ENCODE measurements around the gene LYAR.

LYAR gene, protein sequence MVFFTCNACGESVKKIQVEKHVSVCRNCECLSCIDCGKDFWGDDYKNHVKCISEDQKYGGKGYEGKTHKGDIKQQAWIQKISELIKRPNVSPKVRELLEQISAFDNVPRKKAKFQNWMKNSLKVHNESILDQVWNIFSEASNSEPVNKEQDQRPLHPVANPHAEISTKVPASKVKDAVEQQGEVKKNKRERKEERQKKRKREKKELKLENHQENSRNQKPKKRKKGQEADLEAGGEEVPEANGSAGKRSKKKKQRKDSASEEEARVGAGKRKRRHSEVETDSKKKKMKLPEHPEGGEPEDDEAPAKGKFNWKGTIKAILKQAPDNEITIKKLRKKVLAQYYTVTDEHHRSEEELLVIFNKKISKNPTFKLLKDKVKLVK

DNA sequence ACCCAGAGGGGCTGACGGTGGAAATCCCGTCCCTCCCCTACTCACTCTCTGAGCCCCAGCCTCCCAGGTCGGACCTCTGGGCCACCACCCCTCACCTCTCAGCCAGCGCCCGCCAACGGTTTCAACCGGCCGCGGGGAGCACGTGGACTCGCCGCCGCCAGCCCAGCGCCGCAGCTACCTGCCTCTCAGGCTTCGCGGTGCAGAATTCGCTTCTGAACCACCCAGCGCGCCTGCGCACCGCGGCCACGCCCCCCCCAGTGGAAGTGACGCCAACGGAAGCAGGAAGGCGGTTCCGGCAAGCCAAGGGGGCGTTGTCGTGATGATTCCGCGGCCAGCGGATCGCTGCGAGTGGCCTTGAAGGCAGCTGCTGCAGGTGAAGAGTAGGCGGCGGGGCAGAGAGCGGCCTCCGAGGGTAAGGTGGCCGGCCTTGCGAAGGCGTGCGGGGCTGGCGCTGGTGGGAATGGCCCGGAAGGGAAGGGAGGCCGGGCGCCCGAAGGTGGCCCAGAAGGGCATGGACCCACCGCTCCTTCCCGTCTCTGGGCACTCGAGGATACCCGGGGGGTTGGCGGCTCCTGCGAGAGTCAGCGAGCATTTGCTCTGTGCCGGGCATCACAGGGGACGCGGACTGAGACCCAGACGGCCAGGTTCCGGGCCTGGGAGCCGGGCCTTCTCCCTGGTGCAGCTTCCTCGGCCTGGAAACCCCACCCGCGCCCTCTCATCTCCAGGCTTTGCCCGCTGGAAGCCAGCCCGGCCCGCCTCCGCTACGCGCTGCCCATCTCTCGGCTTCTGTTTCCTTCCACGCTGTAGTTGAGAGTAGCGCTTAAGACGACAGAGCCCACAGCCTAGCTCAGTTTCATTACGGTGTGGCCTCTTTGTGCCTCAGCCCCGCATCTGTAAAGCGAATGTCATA lies at the start of gene LYAR, which contains the start of gene ZBTB49:
LYAR (minus strand) TSS at position 214 of the 910 bp plus-strand sequence. CDS start 6,412 bp downstream, outside the sequence.
ZBTB49 (plus strand) TSS at position 311 of the 910 bp plus-strand sequence. CDS start 9,695 bp downstream, outside the sequence.
- DNase-seq = peak; percentile 95 to 96

DNA sequence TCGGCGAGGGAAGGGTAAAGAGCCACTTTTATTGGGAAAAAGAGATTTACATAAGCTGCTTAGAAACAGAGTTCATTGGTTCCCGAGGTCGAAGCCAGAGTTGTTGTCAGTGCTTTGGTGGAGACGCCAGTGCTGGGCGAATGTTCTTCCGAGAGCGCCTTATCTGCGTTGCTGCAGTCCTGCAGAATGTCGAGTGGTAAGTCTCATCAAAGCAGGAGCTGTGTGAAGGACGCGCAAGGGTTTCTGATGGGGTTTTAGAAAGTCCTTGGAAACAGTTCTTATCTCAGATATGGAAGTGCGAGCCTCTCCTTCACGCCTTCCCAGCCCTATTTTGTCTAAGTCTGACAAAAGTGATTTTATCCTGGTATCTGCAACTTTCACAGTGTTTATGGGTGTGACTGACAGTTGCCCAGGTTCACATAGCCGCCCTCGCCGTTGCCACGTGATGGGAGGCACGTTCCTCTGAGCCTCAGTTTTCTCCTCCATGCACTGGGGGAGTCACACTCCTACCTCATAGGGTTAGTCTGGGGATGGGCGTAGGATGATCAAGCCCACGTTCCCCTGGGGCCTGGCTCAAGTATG lies 49.6 kb upstream of the LYAR start:
- no peak for DNase-seq

DNA sequence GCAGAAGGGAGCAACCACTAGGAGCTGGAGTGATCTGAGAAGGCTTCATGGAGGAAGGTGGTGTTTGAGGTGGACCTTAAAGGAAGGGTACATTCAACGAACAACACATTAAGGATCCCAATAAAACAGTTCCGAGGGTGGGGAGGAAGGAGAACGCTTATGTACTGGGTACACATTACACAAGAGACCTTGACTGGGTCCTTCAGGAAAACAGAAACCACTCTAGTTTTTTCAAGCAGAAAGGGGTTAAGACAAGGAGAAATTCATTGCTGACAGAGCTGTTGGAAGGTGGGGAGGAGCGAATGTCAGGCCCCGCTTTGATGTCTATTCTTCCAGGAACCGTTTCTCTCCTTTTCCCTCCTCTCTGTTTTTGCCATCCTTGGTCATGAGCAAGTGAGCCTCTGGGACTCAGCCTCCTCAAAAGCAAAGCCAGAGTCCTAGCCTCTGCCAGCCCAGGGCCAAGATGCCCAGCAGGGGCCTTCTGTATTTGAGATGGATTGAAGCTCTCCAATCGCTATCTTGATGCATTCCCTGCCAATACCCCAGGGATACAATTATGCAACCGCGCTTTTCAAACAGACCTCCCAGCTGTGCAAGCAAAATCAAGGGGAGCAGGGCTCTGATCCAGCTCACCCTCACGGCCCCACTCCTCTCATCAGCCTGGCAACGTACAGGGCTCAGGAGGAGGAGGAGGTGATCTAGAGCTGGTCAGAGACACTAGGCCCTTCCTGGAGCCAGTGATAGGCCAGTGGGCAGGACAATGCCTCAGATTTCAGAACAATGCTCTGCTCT lies 48.5 kb upstream of the LYAR start:
- DNase-seq = no peak

DNA sequence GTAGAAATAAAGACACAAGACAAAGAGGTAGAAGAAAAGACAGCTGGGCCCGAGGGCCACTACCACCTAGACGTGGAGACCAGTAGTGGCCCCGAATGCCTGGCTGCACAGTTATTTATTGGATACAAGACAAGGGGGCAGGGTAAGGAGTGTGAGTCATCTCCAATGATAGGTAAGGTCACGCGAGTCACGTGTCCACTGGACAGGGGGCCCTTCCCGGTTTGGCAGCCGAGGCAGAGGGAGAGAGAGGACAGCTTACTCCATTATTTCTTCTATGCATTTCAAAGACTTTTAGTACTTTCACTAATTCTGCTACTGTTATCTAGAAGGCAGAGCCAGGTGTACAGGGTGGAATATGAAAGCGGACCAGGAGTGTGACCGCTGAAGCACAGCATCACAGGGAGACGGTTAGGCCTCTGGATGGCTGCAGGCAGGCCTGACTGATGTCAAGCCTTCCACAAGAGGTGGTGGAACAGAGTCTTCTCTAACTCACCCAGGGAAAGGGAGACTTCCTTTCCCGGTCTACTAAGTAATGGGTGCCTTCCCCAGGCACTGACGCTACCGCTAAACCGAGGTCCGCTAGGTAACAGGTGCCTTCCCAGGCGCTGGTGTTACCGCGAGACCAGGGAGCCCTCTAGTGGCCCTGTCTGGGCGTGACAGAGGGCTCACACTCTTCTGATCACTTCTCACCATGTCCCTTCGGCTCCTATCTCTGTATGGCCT lies 45.0 kb upstream of the LYAR start:
- DNase-seq = peak; percentile 67 to 69

DNA sequence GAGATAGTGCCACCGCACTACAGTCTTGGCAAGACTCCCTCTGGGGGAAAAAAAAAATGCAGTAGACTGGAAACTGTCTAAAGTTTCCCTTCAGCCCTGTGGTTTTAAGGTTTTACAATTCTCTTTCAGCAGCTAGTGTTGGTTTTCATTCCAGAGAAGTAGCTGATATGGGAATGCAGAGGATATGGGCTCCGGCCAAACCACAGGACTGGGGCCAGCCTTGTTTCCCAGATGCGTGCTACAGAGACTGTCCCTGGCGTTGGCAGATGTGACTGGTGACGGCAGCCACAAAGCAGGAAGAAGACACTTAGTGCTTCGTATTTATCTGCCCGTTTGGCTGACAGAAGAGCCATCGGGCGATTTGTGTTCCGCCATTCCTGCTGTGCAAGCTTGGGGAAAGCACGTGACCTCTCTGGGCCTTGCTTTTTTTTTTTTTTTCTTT lies 43.3 kb upstream of the LYAR start:
- DNase-seq = no peak

DNA sequence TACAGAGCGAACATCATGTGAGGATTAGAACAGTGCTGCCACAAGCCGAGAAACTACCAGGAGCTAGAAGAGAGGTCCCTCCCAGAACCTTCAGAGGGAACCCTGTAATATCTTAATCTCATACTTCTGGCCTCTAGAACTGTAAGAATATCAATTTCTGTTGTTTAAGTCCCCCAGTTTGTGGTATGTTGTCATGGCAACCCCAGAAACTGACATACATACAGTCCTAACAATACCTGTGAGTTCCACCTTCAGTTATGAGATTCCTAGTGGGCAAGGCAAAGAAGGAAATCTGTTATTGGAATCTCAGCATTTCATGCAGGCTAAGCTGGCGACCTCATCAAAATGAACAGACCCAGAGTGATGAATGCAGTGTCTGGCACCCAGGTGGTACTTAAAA lies 42.6 kb upstream of the LYAR start:
- DNase-seq = no peak

DNA sequence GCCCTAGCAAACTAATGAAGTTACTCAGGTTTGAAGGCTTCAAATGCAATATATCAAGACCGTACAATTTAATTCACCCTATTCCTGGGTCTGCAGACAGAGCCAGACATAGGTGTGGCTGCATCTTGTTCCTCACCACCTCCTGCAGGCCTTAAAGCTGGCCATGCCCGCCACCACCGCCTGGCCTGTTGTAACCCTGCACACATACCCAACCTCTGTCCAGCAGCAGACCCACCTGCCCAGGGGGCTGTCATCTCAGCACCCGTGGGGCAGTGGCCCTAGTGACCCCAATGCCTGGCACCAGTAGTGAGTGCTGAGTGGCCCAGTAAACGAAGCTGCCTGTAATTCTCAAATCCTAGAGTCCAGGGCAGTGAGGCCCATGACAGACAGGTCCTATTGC lies 40.8 kb upstream of the LYAR start:
- DNase-seq = no peak

DNA sequence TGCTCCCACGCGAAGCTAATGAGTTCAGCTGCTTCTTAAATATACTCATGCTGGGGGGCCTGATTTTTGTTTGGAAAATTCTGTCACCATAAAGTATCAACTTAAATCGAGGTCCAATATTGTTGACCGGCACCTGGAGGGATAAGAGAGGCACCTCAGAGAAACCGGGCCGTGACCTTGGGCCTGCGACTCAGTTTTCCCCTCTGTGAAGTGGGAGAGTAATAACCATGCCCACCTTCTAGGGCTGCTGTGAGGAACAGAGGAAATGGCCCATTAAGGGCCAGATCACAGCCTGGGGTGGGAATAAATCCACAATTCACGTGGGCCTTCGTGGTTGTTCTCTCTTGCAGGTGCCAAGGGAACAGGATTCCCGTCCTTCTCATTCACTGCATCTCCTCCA lies 39.5 kb upstream of the LYAR start:
- no peak for DNase-seq

DNA sequence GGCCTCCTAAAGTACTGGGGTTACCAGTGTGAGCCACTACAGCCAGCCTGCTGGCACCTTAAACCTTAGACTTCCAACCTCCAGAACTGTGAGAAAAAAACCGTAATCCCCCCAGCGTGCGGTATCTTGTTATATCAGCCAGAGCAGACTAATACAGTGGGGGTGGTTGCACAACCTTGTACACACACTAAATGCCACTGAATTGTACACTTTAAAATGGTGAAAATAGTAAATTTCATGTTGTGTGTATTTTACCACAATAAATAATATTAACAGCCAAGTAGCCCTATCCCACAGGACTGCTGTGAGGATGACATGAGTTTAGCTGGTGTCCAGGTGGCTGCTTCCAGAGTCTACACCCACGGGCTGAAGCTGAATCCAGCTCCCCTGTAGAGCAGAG lies 38.9 kb upstream of the LYAR start:
- no peak for DNase-seq

DNA sequence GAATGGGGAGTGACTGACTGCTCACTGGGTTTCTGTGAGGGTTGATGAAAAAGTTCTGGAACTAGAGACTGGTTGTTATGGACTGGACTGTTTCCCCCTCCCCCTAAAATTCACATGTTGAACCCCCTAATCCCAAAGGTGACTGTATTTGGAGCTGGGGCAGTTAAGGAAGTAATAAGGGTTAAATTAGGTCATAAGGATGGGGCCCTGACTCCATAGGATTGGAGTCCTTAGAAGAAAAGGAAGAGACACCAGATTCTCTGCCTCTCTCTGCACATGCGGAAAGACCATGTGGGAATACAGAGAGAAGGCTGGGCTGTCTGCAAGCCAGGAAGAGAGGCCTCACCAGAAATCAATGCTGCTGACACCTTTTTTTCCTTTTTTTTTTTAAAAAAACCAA lies 38.3 kb upstream of the LYAR start:
- no peak for DNase-seq

DNA sequence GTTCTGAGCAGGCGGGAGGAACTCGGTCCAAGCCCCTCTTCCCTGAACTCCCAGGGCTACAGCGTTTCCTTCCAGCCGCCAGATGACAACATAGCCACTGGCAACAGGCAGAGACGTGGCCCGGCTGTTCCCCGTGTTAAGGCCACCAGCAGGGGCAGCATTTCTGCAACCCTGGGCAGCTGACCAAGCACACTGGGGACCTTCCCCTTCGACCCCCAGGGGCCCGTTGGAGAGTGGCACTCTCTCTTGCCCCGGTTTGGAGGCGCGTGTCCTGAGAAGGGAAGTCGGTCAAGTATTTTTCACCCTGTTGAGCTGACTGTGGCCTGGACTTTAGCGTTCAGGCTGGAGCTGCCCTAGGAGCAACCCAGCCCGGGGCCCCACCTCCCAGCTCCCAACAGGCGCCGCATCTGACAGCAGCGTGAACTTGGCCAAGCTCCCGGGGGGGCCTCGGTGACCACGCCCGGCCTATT lies 37.7 kb upstream of the LYAR start:
- no peak for DNase-seq

DNA sequence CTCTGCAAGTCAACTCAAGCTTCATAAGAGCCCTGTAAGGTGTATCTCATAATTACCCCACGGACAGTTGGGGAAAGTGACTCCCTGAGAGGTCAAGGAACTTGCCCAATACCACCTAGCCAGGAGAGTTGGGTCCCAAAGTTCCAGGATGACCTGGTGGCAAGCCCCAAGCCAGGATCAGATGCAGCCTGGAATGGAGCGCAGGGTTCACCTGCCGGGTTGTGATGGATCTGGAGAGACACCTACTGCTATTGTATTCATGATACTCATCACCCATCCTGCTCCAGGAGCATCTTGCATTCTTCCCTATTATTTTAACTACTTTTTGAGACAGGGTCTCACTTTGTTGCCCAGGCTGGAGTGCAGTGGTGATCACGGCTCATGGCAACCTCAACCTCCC lies 36.2 kb upstream of the LYAR start:
- no peak for DNase-seq

DNA sequence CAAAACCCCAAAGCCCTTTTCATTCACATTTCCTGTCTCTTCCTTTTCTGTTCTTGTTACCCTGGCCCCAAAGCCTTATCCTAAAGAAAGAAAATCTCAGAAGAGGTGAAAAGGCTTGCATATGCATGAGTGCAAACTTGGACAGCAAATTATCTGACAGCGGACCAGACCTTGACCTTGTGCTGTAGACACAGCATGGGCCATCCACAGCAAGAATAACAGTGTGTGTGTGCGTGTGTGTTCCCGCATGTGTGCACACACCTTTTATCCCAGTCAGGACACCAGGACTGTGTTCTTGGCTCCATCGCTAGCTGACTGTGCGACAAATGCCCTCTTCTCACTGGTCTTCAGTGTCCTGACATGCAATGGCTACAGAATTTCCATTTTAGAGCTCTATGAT lies 35.4 kb upstream of the LYAR start:
- DNase-seq = no peak

DNA sequence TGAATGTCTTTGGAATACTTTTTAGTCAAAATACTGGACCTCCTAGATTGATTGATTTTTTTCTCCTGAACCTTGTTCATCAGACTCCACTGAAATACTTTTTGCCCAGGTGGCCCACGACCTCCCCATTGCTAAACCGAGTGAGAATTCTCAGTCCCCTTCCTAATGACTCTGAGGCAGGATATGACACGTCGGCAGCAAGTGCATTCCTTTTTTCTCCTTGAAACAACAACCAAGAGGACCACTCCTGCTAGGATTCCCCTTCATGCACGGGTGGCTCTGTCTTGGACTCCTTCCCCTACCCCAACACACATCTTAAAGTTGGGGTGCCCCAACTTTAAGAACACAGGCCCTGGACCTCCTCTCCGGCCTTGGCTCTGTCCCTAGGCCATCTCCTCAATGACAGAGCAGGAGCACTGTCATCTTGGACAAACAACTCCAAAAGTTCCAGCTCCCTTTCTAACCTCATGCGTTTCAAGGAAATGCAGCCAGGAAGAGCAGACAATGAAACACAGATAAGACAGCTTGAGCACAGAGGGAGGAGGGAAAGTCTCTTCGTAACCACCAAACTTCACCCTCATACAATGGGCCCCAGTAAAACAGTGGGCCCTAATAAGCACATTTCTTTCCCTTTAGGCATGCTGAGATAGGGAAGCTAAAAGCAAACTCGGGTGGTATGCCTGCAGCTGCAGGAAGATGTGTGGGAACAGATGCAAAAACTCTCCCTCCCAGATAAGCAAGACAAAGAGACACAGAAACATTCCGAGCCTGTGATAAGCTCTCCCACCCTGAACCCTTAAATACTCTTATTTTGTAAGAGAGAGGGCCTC lies 34.0 kb upstream of the LYAR start:
- DNase-seq = no peak

DNA sequence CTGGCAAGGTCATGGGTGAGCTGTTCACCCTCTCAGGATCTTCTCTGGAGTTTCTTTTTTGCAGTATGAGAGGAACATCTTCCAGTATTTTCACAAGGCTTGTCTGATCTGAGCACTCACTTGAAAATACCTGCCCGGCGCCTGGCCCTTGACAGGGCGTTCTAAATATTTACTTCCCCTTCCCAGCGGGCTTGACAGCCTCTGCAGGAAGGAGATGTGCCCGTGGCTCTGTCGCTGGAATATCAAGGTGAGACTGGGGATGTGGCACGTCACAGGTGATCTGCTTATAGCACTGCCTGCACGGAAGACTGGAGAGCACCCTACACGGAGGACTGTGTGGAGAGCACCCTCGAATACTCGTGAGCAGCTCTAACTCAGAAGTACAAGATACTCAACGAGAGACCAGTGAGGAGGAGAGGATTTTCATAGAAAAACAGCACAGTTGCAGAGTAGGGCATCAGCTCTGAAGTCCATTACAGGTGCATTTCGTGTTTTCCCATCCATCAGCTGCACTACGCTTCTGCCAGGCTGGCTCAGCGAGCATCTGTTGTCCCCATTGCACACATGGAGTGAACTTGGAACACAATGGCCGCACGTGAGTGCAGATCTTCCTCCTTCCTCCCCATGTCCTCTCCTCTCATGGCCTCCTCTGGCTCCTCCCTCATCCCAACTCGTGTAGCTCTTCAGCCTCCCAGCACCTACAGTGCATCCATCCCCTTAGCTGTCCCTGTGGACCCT lies 32.2 kb upstream of the LYAR start:
- no peak for DNase-seq

DNA sequence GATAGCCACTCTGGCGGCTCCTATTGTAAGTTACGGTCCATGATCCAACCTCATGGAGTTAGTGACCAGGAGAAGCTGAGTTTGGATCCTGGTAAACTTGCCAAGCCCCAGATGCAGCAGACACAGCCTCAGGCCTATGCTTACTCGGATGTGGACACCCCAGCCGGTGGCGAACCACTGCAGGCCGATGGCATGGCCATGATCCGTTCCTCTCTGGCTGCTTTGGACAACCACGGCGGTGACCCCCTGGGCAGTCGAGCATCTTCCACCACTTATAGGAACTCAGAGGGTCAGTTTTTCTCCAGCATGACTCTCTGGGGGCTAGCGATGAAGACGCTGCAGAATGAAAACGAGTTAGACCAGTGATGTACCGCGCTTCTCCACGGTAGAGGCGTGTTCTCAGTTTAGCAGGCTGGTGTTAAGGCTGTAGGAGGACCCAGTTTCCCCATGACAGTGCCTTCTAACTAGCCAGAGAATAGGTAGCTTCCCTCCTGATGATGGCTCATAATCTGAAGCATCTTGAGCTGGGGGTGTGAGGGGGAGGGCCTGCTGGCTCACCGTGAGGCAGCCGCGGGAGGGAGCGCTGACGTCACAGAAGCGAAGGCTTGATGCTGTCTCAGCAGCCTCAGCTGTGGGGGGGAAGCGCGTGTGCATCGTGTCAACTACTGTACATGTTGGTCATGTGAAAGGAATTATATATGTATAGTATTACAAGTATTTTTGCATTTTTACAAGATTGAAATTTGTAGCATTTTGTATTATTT lies 31.2 kb upstream of the LYAR start:
- DNase-seq = no peak

DNA sequence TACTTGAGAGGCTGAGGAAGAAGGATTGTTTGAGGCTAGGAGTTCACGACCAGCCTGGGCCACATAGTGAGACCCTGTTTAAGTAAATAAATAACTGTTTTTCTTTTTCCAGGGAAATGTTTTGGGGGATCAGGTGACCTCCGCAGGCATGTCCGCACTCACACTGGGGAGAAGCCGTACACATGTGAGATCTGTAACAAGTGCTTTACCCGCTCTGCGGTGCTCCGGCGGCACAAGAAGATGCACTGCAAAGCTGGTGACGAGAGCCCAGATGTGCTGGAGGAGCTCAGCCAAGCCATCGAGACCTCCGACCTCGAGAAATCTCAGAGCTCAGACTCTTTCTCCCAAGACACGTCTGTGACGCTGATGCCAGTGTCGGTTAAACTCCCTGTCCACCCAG lies 30.6 kb upstream of the LYAR start:
- DNase-seq = no peak

DNA sequence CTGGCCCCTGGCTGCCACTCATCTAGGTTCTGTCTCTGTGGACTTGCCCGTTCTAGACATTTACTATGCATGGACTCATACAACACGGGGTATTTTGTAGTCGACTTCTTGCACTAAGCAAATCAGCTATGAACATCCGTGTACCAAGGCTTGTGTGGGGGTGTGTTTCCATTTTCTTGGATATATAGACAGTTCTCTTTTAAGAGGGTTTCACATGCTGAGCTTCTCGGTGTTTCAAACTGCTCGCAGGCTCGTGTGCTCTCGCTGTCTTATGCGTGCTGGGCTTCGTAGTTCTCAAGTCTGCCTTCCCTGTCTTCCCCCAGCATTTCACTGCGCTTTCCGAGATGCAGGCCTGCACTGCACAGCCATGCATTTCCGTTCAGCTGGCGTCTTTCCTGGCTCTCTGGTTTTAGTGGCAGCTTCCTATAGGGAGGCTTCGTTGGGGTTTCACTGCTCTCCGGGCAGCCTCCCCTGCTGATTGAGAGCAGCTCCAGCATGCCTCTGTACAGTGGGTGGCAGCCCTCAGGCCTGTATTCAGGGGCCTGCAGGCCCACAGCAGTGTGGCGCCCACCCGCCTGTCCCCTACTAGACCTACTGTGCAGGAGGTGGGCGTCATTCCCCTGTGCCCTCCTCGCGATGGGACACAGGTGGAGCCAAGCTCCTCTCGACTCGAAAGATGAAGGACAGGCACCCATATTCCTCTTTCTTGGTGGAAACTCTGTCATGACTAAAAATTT lies 27.7 kb upstream of the LYAR start:
- no peak for DNase-seq

DNA sequence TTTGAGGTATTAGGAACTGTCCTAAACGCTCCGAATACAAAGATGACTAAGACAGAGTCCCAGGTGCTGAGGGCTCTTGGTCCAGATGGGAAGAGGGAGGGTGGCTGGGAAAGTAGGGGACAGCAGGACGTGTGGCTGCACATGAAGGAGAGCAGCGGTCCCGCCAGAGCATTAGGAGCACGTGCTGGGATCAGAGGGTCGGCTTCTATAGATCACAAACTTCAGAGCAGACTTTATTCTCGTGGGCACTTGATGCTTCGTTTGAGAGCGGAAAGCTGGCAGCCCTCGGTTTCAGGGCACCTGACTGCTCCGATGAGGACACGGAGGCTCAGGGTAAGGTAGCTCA lies 26.2 kb upstream of the LYAR start:
- DNase-seq = no peak
